GM23248 (cell line): ENCODE measurements around the gene SYT10. TPM values are rescaled to one million over a fixed set of nuclear protein-coding genes. Genes with fewer than 3 reads are reported as not detected.

Source experiments
- DNase-seq: peaks from one replicate; pipeline ENCODE4 v3.0.0-alpha.2; 2015
- H2AFZ ChIP-seq: fragments of 200-600 bp; sonication (generic); 2 replicates; pipeline ENCODE4 v1.6.1; 2016; ENCODE audit warnings: antibody characterized with exemption
- H3F3A ChIP-seq: fragments of 200-600 bp; sonication (generic); 2 replicates; pipeline ENCODE4 v1.6.1; 2016; ENCODE audit warnings: mild to moderate bottlenecking, antibody characterized with exemption, mixed run types; ENCODE audit not compliant: insufficient read depth
- H3K27ac ChIP-seq: fragments of 200-600 bp; sonication (generic); 2 replicates; pipeline ENCODE4 v1.5.1; 2016; ENCODE audit warnings: mild to moderate bottlenecking
- H3K27me3 ChIP-seq: fragments of 200-600 bp; sonication (generic); replicated peaks from 2 replicates; pipeline ENCODE4 v1.6.1; 2016; ENCODE audit warnings: mild to moderate bottlenecking; ENCODE audit not compliant: insufficient read depth
- H3K36me3 ChIP-seq: fragments of 200-600 bp; sonication (generic); 2 replicates; pipeline ENCODE4 v1.6.1; 2016; ENCODE audit warnings: low read depth, mild to moderate bottlenecking
- H3K4me1 ChIP-seq: fragments of 200-600 bp; sonication (generic); 2 replicates; pipeline ENCODE4 v1.6.1; 2016; ENCODE audit warnings: mild to moderate bottlenecking; ENCODE audit not compliant: insufficient read depth
- H3K4me2 ChIP-seq: fragments of 200-600 bp; sonication (generic); one replicate; pipeline ENCODE4 v1.6.1; 2016; ENCODE audit warnings: mild to moderate bottlenecking; ENCODE audit not compliant: unreplicated experiment
- H3K4me3 ChIP-seq: fragments of 200-600 bp; sonication (generic); 2 replicates; pipeline ENCODE4 v1.5.1; 2016; ENCODE audit warnings: mild to moderate bottlenecking
- H3K79me2 ChIP-seq: fragments of 200-600 bp; sonication (generic); 2 replicates; pipeline ENCODE4 v1.6.1; 2016; ENCODE audit warnings: mild to moderate bottlenecking; ENCODE audit not compliant: insufficient read depth
- H3K9ac ChIP-seq: fragments of 200-600 bp; sonication (generic); 2 replicates; pipeline ENCODE4 v1.6.1; 2016; ENCODE audit warnings: mild to moderate bottlenecking
- H3K9me2 ChIP-seq: fragments of 200-600 bp; sonication (generic); 2 replicates; pipeline ENCODE4 v1.6.1; 2016; ENCODE audit warnings: mixed run types, mild to moderate bottlenecking, moderate library complexity; ENCODE audit not compliant: insufficient read depth
- H3K9me3 ChIP-seq: fragments of 200-600 bp; sonication (generic); one replicate; pipeline ENCODE4 v1.6.1; 2017; ENCODE audit warnings: low read depth
- H4K20me1 ChIP-seq: fragments of 200-600 bp; sonication (generic); 2 replicates; pipeline ENCODE4 v1.6.0; 2016; ENCODE audit not compliant: insufficient read depth
- EZH2 ChIP-seq: fragments of 200-600 bp; sonication (generic); IDR thresholded peaks from 2 replicates; pipeline ENCODE4 v1.6.1; 2018; ENCODE audit warnings: antibody characterized with exemption, mild to moderate bottlenecking; ENCODE audit not compliant: insufficient read depth, poor library complexity, severe bottlenecking
- EZH2phosphoT487 ChIP-seq: fragments of 200-600 bp; sonication (generic); IDR thresholded peaks from 2 replicates; pipeline ENCODE4 v1.6.1; 2018; ENCODE audit warnings: antibody characterized with exemption, moderate library complexity, mild to moderate bottlenecking, low read depth; ENCODE audit not compliant: insufficient read depth
- WGBS, 2 experiments: methylation state at CpG; one replicate each; pipeline ENCODE4 v1.1.6; 2015 to 2017; ENCODE audit warnings: low lambda C conversion rate in 2 of 2, low coverage in 1 of 2; ENCODE audit errors: missing lambda C conversion rate in 2 of 2; 5-methylcytosine and 5-hydroxymethylcytosine counted together
- in situ Hi-C: fragments of 300-500 bp; cut with MboI; formaldehyde crosslinking; loops from 2 replicates; pipeline ENCODE4 v1.15.0; 2020
- polyA plus RNA-seq: library from polyadenylated mRNA; unstranded; fragments of >200 nt; fragmentation: Nextera tagmentation; extraction: Ambion mirVana; gene quantifications from 2 replicates; pipeline ENCODE4 v1.2.1, GENCODE V29; 2016
- total RNA-seq: library from RNA; depleted of rRNA; stranded (reverse); fragments of >200 nt; shearing (Covaris generic); gene quantifications from 2 replicates; pipeline ENCODE4 v1.2.3, GENCODE V29; 2014

The SYT10 gene
- total and polyA plus RNA-seq, 2 experiments from 2014 or later, result not detected

DNA sequence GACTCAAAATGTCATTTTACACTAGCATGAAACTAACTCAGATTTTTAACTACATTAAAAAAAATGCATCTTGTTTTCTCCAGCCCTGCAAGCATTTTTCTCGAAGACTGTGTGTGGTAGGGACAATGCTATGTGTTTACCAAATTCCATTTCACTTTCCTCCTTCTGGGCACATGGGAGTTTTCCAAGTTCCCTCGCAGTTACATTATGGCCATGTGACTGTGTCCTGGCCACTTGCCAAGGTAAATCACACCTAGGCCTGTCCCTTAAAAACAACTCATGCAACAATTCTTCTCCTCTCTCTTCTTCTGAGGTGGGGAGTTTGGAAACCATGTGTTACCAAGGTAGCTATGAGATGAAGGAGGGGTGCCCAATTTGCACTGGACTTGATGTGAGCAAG lies 108.7 kb downstream of the SYT10 start:
- no peaks in the 10 kb centered on the region for H3K79me2 ChIP-seq
- DNase-seq, result no peak
- H3K4me2 ChIP-seq, result no peak overlapping the region
- no peaks in the 10 kb centered on the region for H3K4me1 ChIP-seq
- H3K27ac ChIP-seq, result no peak overlapping the region
- H3K9me2 ChIP-seq, result no peaks in the 10 kb centered on the region
- no peaks in the 10 kb centered on the region for H3K36me3 ChIP-seq
- no peaks in the 10 kb centered on the region for H3F3A ChIP-seq
- 10 to 20% methylated on average over 2 of the region's 2 CpGs for WGBS, 2 experiments
- no peak overlapping the region for H3K4me3 ChIP-seq
- no peaks in the 10 kb centered on the region for H3K27me3 ChIP-seq
- H3K9ac ChIP-seq, result no peak overlapping the region
- H3K9me3 ChIP-seq, result no peaks in the 10 kb centered on the region
- no peak overlapping the region for H2AFZ ChIP-seq
- TF ChIP-seq EZH2 (no peak), EZH2phosphoT487 (no peak)
- H4K20me1 ChIP-seq, result no peaks in the 10 kb centered on the region
- in situ Hi-C loops, result no loop called here
